Lower leg skin (tissue), 3 donors: ENCODE measurements around the gene RBPJ.

ENCODE experiments used
- CTCF ChIP-seq, 3 donors: fragments of 450-650 bp; IDR thresholded peaks; one replicate each; pipeline ENCODE4 v1.5.1; 2016; ENCODE audit warnings: antibody characterized with exemption in 3 of 3, mild to moderate bottlenecking in 3 of 3, moderate library complexity in 2 of 3
- POLR2A ChIP-seq, 2 donors: fragments of 450-650 bp; IDR thresholded peaks; one replicate each; pipeline ENCODE4 v1.6.1; 2016 to 2017; ENCODE audit warnings: antibody characterized with exemption in 2 of 2, mild to moderate bottlenecking in 1 of 2, moderate library complexity in 1 of 2

GRCh38 chr4:26308568-26308967, 12.2 kb upstream of the RBPJ start:
- TF ChIP-seq CTCF (IDR thresholded peaks at IDR 0.05) = no peak
- TF ChIP-seq POLR2A (IDR thresholded peaks at IDR 0.05) = no peak
